PFSK-1 (cell line): ENCODE data around the gene ACAT2.

Experiments used
- FOXP2 ChIP-seq: optimal IDR thresholded peaks from 2 replicates; pipeline ENCODE3; 2011; ENCODE audit warnings: borderline replicate concordance, control low read depth, inconsistent platforms; ENCODE audit not compliant: insufficient read depth; ENCODE audit errors: extremely low read length, extremely low read depth
- POLR2AphosphoS5 ChIP-seq: IDR thresholded peaks from 2 replicates; pipeline ENCODE4 v1.6.1; 2012; ENCODE audit warnings: low read depth, mild to moderate bottlenecking, control low read depth, low read length, moderate library complexity
- SIN3A ChIP-seq: IDR thresholded peaks from 2 replicates; pipeline ENCODE4 v1.6.1; 2012; ENCODE audit warnings: mild to moderate bottlenecking, low read length, moderate library complexity, borderline replicate concordance; ENCODE audit not compliant: insufficient read depth
- TAF1 ChIP-seq: IDR thresholded peaks from 2 replicates; pipeline ENCODE4 v1.6.1; 2012; ENCODE audit warnings: low read length, control low read depth, borderline replicate concordance; ENCODE audit not compliant: insufficient read depth
- TF ChIP-seq, protein P1 (sequence below), 2 experiments: IDR thresholded peaks; 2 replicates each; pipeline versions ENCODE4 v1.6.1 to v1.8.0; 2011 to 2012; ENCODE audit warnings: low read depth in 2 of 2, low read length in 2 of 2, control low read depth in 1 of 2, inconsistent platforms in 1 of 2, mild to moderate bottlenecking in 1 of 2, moderate library complexity in 1 of 2; ENCODE audit not compliant: insufficient read depth in 1 of 2

Gene ACAT2

DNA sequence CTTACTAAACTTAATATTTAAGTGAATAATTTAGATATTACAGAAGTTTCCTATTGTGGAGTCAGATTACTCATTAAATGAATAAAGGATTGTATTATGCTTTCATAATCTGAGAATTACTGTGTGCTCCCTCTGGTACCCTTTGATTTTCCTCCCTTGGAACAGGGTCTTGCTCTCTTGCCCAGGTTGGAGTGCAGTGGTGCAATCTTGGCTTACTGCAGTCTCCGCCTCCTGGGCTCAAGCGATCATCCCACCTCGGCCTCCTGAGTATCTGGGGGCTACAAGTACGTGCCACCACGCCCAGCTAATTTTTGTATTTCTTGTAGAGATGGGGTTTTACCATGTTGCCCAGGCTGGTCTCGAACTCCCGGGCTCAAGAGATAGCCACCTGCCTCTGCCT is 24.9 kb upstream of the ACAT2 start:
- TF ChIP-seq POLR2AphosphoS5 (no peak), SIN3A (no peak), FOXP2 (no peak), TAF1 (no peak)
- TF ChIP-seq, protein P1, sequence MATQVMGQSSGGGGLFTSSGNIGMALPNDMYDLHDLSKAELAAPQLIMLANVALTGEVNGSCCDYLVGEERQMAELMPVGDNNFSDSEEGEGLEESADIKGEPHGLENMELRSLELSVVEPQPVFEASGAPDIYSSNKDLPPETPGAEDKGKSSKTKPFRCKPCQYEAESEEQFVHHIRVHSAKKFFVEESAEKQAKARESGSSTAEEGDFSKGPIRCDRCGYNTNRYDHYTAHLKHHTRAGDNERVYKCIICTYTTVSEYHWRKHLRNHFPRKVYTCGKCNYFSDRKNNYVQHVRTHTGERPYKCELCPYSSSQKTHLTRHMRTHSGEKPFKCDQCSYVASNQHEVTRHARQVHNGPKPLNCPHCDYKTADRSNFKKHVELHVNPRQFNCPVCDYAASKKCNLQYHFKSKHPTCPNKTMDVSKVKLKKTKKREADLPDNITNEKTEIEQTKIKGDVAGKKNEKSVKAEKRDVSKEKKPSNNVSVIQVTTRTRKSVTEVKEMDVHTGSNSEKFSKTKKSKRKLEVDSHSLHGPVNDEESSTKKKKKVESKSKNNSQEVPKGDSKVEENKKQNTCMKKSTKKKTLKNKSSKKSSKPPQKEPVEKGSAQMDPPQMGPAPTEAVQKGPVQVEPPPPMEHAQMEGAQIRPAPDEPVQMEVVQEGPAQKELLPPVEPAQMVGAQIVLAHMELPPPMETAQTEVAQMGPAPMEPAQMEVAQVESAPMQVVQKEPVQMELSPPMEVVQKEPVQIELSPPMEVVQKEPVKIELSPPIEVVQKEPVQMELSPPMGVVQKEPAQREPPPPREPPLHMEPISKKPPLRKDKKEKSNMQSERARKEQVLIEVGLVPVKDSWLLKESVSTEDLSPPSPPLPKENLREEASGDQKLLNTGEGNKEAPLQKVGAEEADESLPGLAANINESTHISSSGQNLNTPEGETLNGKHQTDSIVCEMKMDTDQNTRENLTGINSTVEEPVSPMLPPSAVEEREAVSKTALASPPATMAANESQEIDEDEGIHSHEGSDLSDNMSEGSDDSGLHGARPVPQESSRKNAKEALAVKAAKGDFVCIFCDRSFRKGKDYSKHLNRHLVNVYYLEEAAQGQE (IDR thresholded peaks at IDR 0.05; ENCODE audit: insufficient read depth in 1 of 2, low read depth in 2 of 2, low read length in 2 of 2) = no peak

GRCh38 chr6:159739341-159739740 is 22.5 kb upstream of the ACAT2 start:
- TF ChIP-seq SIN3A = no peak

DNA sequence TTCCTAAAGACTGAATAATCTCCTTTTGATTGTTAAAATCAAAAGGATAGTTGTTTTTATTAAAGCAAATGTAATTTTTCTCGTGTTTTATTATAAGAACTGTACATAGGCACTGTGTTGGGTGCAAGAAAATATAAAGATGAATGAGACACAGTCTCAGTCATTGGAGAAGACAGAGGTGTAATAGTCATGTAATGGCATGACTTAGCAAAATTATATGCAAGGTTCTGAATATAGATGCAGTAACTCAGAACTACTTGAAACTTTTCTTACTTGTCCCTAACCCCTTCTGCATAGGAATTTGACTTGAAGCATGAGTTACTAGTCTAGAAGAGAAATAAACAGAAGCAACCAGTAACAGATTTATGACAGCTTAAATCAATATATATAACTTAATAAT is 19.7 kb upstream of the ACAT2 start:
- TF ChIP-seq, protein P1 (IDR thresholded peaks at IDR 0.05; ENCODE audit: insufficient read depth in 1 of 2, low read depth in 2 of 2, low read length in 2 of 2) = no peak
- TF ChIP-seq TAF1 (no peak), SIN3A (no peak), FOXP2 (no peak), POLR2AphosphoS5 (no peak)

- TF ChIP-seq, protein P1 (IDR thresholded peaks at IDR 0.05; ENCODE audit: insufficient read depth in 1 of 2, low read depth in 2 of 2, low read length in 2 of 2) = no peak
- TF ChIP-seq FOXP2 (no peak), TAF1 (no peak), SIN3A (no peak), POLR2AphosphoS5 (no peak)
Observed at GRCh38 chr6:159745081-159745480, 16.8 kb upstream of the ACAT2 start.

DNA sequence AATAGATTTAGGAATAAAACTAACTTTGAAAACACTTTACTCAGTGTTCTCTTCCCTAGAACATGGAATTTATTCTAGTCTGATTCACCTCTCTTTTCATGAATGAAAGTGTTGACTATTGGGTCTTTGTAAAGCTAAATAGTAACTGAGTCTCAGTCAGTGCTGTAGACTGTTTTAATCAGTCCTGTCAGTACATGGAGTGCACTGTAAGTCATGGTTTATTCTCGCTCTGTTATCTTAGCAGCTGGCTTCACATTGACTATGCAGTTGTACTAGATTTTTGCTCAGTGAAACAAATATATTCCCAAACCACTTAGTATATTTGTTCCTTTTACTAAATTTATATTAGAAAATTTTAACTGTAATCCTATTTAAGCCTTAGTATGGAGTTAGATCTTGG is 15.1 kb upstream of the ACAT2 start:
- TF ChIP-seq TAF1 (no peak), POLR2AphosphoS5 (no peak), FOXP2 (no peak), SIN3A (no peak)
- TF ChIP-seq, protein P1 (IDR thresholded peaks at IDR 0.05; ENCODE audit: insufficient read depth in 1 of 2, low read depth in 2 of 2, low read length in 2 of 2) = no peak
